Thymus (tissue), 11 donors: ENCODE results near the gene IMMP1L. TPM values are rescaled to one million over a fixed set of nuclear protein-coding genes. Genes with fewer than 3 reads are reported as not detected.

Experiments used
- DNase-seq, 9 donors: peaks; one replicate each; pipeline ENCODE4 v3.0.0-alpha.2; 2013; ENCODE audit warnings: low spot score in 9 of 9, low read depth in 6 of 9, missing footprints in 1 of 9
- H3K27ac ChIP-seq, 2 donors: one replicate each; pipeline ENCODE4 v1.5.1; 2013; ENCODE audit warnings: control low read depth in 1 of 2, low read depth in 1 of 2, low read length in 1 of 2, mild to moderate bottlenecking in 1 of 2, moderate library complexity in 1 of 2
- H3K27me3 ChIP-seq, 2 donors: one replicate each; pipeline ENCODE4 v1.5.1; 2013; ENCODE audit warnings: low read length in 1 of 2; ENCODE audit not compliant: control insufficient read depth in 2 of 2, insufficient read depth in 1 of 2
- H3K36me3 ChIP-seq, 2 donors: one replicate each; pipeline ENCODE4 v1.5.1; 2013; ENCODE audit warnings: low read length in 1 of 2, mild to moderate bottlenecking in 1 of 2, moderate library complexity in 1 of 2; ENCODE audit not compliant: control insufficient read depth in 2 of 2, insufficient read depth in 2 of 2
- H3K4me1 ChIP-seq, 2 donors: one replicate each; pipeline ENCODE4 v1.5.1; 2013; ENCODE audit warnings: low read length in 2 of 2; ENCODE audit not compliant: control insufficient read depth in 2 of 2, insufficient read depth in 2 of 2
- H3K4me3 ChIP-seq, 2 donors: one replicate each; pipeline ENCODE4 v1.5.1; 2013; ENCODE audit warnings: low read length in 2 of 2, control low read depth in 1 of 2, mild to moderate bottlenecking in 1 of 2
- H3K9me3 ChIP-seq, 2 donors: one replicate each; pipeline ENCODE4 v1.5.1; 2013; ENCODE audit warnings: low read length in 1 of 2, mild to moderate bottlenecking in 1 of 2; ENCODE audit not compliant: control insufficient read depth in 2 of 2, insufficient read depth in 1 of 2
- WGBS: extraction: QIAGEN DNeasy Blood & Tissue Kit; methylation state at CpG from one replicate; pipeline ENCODE4 v1.1.7; 2013; 5-methylcytosine and 5-hydroxymethylcytosine counted together
- polyA plus RNA-seq: library from polyadenylated mRNA; stranded (reverse); fragments of 200-250 nt; gene quantifications from one replicate; pipeline ENCODE4 v1.2.3, GENCODE V29; 2013
- total RNA-seq: library from RNA; stranded (reverse); fragments of 120-200 nt; gene quantifications from one replicate; pipeline ENCODE4 v1.2.4, GENCODE V29; 2013
- donor health status: healthy.

Gene IMMP1L
- total and polyA plus RNA-seq, 2 donors, result 48.6 to 69.0 TPM

- Histone ChIP-seq H3K4me3 (no peak overlapping the region), H3K27ac (no peak overlapping the region), H3K9me3 (no peaks in the 10 kb centered on the region), H3K36me3 (no peaks in the 10 kb centered on the region), H3K4me1 (no peaks in the 10 kb centered on the region), H3K27me3 (no peaks in the 10 kb centered on the region)
- DNase-seq, result no peak
- 97% methylated on average over 4 of the region's 4 CpGs for WGBS
Observed at GRCh38 chr11:31484497-31484896, 24.9 kb downstream of the IMMP1L start.

GRCh38 chr11:31480930-31481329 lies 28.5 kb downstream of the IMMP1L start:
- 98% methylated on average over 3 of the region's 3 CpGs for WGBS
- no peak overlapping the region for H3K4me3 ChIP-seq
- DNase-seq, result no peak
- H3K4me1 ChIP-seq, result no peaks in the 10 kb centered on the region
- H3K9me3 ChIP-seq, result no peaks in the 10 kb centered on the region
- no peaks in the 10 kb centered on the region for H3K27me3 ChIP-seq
- H3K27ac ChIP-seq, result no peak overlapping the region
- no peaks in the 10 kb centered on the region for H3K36me3 ChIP-seq

DNA sequence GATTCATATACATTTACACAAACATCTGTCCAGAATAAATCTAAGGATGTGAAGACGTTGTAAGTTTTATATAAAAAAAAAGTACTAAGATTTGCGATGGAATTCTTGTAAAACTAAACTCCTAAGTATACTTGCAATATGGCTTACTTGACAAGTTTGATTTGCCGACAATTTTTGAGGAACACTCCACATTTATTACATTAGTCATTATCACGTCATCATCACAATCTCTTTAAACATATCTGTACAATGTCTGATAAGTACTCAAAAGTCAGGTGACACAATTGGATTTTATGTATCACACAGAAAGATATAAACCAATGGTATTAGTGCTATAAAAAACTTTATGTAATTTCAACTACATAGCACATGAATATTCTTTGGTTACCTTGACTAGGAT lies 30.4 kb downstream of the IMMP1L start:
- Histone ChIP-seq H3K27ac (no peak overlapping the region), H3K9me3 (no peaks in the 10 kb centered on the region), H3K27me3 (no peaks in the 10 kb centered on the region), H3K36me3 (no peaks in the 10 kb centered on the region), H3K4me1 (no peaks in the 10 kb centered on the region), H3K4me3 (no peak overlapping the region)
- no peak for DNase-seq
- WGBS, result 98% methylated on average over 4 of the region's 4 CpGs

GRCh38 chr11:31478223-31478590 lies 31.2 kb downstream of the IMMP1L start:
- 98% methylated on average over 2 of the region's 2 CpGs for WGBS

DNA sequence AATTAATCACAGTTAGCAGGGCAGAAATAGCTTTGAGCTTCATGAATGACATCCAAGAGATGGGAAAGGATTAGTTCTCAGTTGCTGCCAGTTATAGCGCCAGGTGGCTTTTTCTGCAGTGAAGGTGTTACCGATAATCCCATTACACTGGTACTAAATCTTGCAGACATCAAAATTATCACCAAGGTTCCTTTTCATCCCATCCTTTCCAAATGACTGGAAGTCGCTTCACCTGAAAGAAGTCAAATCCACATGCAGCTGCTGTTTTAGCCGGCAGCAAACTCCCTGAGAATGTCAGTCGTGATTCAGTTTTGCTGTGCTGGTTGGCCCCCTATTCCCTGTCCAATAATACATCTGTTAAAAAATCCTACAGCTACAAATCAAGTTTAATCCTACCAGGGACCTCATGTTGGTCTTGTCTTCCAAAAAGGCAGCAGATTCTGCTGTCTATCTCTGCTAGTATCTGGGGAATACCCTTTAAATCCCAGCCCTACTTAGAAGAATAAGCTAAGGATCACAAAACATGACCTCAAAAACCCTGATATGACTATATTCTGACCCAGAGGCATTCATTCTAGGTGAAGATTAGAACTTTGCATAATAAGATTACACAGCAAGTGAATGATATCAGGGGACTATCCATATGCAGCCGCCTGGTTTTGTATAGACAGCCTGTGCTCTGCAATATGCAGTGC lies 31.7 kb downstream of the IMMP1L start:
- 98% methylated on average over 6 of the region's 6 CpGs for WGBS
- Histone ChIP-seq H3K4me3 (no peak overlapping the region), H3K4me1 (no peaks in the 10 kb centered on the region), H3K36me3 (no peaks in the 10 kb centered on the region), H3K27ac (no peak overlapping the region), H3K9me3 (no peaks in the 10 kb centered on the region), H3K27me3 (no peaks in the 10 kb centered on the region)
- no peak for DNase-seq

More at GRCh38 chr11:31478223-31478590, 31.2 kb downstream of the IMMP1L start:
- no peak for DNase-seq
- Histone ChIP-seq H3K36me3 (no peaks in the 10 kb centered on the region), H3K9me3 (no peaks in the 10 kb centered on the region), H3K27ac (no peak overlapping the region), H3K27me3 (no peaks in the 10 kb centered on the region), H3K4me1 (no peaks in the 10 kb centered on the region), H3K4me3 (no peak overlapping the region)

GRCh38 chr11:31474083-31474482 lies 35.3 kb downstream of the IMMP1L start:
- Histone ChIP-seq H3K36me3 (no peaks in the 10 kb centered on the region), H3K4me1 (no peaks in the 10 kb centered on the region), H3K4me3 (no peak overlapping the region), H3K27me3 (no peaks in the 10 kb centered on the region), H3K9me3 (no peaks in the 10 kb centered on the region), H3K27ac (no peak overlapping the region)
- no peak for DNase-seq

GRCh38 chr11:31464436-31464835 lies 45.0 kb downstream of the IMMP1L start:
- no peaks in the 10 kb centered on the region for H3K36me3 ChIP-seq
- no peak overlapping the region for H3K27ac ChIP-seq
- H3K27me3 ChIP-seq, result no peaks in the 10 kb centered on the region
- H3K4me3 ChIP-seq, result no peak overlapping the region
- H3K9me3 ChIP-seq, result no peaks in the 10 kb centered on the region
- 99% methylated on average over 3 of the region's 3 CpGs for WGBS
- no peaks in the 10 kb centered on the region for H3K4me1 ChIP-seq
- no peak for DNase-seq

- no peaks in the 10 kb centered on the region for H3K4me1 ChIP-seq
- 100% methylated on average over 3 of the region's 3 CpGs for WGBS
- no peaks in the 10 kb centered on the region for H3K27me3 ChIP-seq
Observed at GRCh38 chr11:31455177-31455576, 54.2 kb downstream of the IMMP1L start.

DNA sequence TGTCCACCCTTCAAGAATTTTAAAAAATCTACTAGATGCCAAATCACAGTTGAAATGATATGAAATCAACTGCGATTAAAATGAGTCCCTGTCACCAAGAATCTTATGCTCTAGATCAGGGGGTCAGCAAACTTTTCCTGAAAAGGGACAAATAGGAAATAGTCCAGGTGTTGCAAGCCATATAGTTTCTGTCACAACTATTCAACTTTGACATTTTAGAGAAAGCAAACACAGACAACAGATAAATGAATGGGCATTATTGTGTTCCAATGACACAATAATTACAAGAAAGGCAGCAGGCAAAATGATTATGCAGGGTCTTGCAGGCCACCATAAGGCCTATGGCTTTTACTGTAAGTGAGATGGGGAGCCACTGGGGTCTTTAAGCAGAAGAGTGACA lies 58.6 kb downstream of the IMMP1L start:
- Histone ChIP-seq H3K27ac (no peak overlapping the region), H3K4me3 (no peak overlapping the region), H3K36me3 (no peaks in the 10 kb centered on the region), H3K9me3 (no peaks in the 10 kb centered on the region), H3K27me3 (no peaks in the 10 kb centered on the region), H3K4me1 (no peaks in the 10 kb centered on the region)
- DNase-seq, result no peak
- whole genome bisulfite sequencing, result 100% methylated on average over 1 of the region's 1 CpG

More at GRCh38 chr11:31455177-31455576, 54.2 kb downstream of the IMMP1L start:
- no peaks in the 10 kb centered on the region for H3K36me3 ChIP-seq
- H3K9me3 ChIP-seq, result no peaks in the 10 kb centered on the region
- DNase-seq, result no peak
- H3K4me3 ChIP-seq, result no peak overlapping the region
- no peak overlapping the region for H3K27ac ChIP-seq
